Ishikawa (cell line): ENCODE results near the gene ALKBH5.

Source experiments
- CEBPB ChIP-seq: IDR thresholded peaks from 2 replicates; pipeline ENCODE4 v1.6.1; 2012
- CREB1 ChIP-seq: IDR thresholded peaks from 2 replicates; pipeline ENCODE4 v1.6.1; 2012; ENCODE audit warnings: low read depth
- EGR1 ChIP-seq: IDR thresholded peaks from 2 replicates; pipeline ENCODE4 v1.6.1; 2012
- EP300 ChIP-seq: IDR thresholded peaks from 2 replicates; pipeline ENCODE4 v1.6.1; 2012; ENCODE audit warnings: borderline replicate concordance
- FOXM1 ChIP-seq: IDR thresholded peaks from 2 replicates; pipeline ENCODE4 v1.6.1; 2012; ENCODE audit warnings: low read depth, borderline replicate concordance
- NFIC ChIP-seq: IDR thresholded peaks from 2 replicates; pipeline ENCODE4 v1.6.1; 2012
- RAD21 ChIP-seq: IDR thresholded peaks from 2 replicates; pipeline ENCODE4 v1.6.1; 2012; ENCODE audit warnings: low read depth
- TAF1 ChIP-seq: IDR thresholded peaks from 2 replicates; pipeline ENCODE4 v1.6.1; 2012; ENCODE audit warnings: low read depth, mild to moderate bottlenecking
- TCF12 ChIP-seq: IDR thresholded peaks from 2 replicates; pipeline ENCODE4 v1.6.1; 2012; ENCODE audit warnings: low read depth
- TEAD4 ChIP-seq: IDR thresholded peaks from 2 replicates; pipeline ENCODE4 v1.6.1; 2012
- YY1 ChIP-seq: IDR thresholded peaks from 2 replicates; pipeline ENCODE4 v1.6.1; 2012; ENCODE audit warnings: low read depth
- ZBTB7A ChIP-seq: IDR thresholded peaks from 2 replicates; pipeline ENCODE4 v1.6.1; 2012; ENCODE audit warnings: low read depth
- TF ChIP-seq, protein P1 (sequence below): IDR thresholded peaks from 2 replicates; pipeline ENCODE4 v1.6.1; 2012
- TF ChIP-seq, protein P2 (sequence below): IDR thresholded peaks from 2 replicates; pipeline ENCODE4 v1.6.1; 2012
- TF ChIP-seq, protein P3 (sequence below): IDR thresholded peaks from 2 replicates; pipeline ENCODE4 v1.6.1; 2012; ENCODE audit warnings: low read depth, mild to moderate bottlenecking

The ALKBH5 gene

GRCh38 chr17:18236494-18236893 lies 52.9 kb downstream of the ALKBH5 start:
- TF ChIP-seq TAF1 (no peak), YY1 (no peak)
- TF ChIP-seq, protein P1, sequence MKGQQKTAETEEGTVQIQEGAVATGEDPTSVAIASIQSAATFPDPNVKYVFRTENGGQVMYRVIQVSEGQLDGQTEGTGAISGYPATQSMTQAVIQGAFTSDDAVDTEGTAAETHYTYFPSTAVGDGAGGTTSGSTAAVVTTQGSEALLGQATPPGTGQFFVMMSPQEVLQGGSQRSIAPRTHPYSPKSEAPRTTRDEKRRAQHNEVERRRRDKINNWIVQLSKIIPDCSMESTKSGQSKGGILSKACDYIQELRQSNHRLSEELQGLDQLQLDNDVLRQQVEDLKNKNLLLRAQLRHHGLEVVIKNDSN, result no peak

DNA sequence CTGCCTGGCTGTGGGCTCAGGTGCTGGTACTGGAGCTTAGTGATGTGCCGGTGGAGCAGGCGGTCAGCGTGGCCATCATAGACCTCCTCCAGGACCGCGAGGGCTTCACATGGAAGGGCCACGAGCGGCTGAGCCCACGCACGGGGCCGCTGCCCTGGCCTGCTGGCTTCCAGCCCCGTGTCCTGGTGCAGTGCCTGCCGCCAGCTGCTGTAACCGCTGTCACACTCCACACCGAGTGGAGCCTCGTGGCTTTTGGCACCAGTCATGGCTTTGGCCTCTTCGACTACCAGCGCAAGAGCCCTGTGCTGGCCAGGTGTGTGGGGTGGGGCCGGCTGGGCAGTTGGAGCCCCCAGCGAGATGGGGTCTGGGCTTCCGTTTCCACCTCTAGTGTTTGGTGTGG lies 53.8 kb downstream of the ALKBH5 start:
- TF ChIP-seq TCF12, result no peak
- no peak for TF ChIP-seq RAD21
- no peak for TF ChIP-seq TEAD4
- TF ChIP-seq CREB1, result no peak
- TF ChIP-seq YY1, result no peak
- TF ChIP-seq, protein P1, result no peak
- no peak for TF ChIP-seq CEBPB
- TF ChIP-seq FOXM1, result no peak
- no peak for TF ChIP-seq TAF1
- TF ChIP-seq EP300, result no peak
- TF ChIP-seq EGR1, result no peak

DNA sequence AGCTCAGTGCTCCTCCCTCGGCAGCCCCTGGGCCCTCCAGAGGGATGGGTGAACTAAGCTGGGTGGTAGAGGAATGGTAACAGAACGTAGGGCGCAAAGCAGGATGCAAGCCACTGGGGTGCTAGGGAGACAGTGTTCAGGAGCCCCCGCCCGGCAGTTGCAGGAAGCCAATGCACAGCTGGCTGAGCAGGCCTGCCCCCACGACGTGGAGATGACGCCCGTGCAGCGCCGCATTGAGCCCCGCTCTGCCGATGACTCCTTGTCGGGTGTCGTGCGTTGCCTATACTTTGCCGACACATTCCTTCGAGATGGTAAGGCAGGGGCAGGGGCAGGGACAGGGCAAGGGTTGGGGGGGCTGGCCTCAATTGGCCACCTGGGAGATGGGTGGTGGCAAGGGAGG lies 54.7 kb downstream of the ALKBH5 start:
- TF ChIP-seq, protein P2, sequence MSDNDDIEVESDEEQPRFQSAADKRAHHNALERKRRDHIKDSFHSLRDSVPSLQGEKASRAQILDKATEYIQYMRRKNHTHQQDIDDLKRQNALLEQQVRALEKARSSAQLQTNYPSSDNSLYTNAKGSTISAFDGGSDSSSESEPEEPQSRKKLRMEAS, result no peak
- TF ChIP-seq TEAD4, result no peak
- TF ChIP-seq YY1, result no peak
- TF ChIP-seq, protein P3, sequence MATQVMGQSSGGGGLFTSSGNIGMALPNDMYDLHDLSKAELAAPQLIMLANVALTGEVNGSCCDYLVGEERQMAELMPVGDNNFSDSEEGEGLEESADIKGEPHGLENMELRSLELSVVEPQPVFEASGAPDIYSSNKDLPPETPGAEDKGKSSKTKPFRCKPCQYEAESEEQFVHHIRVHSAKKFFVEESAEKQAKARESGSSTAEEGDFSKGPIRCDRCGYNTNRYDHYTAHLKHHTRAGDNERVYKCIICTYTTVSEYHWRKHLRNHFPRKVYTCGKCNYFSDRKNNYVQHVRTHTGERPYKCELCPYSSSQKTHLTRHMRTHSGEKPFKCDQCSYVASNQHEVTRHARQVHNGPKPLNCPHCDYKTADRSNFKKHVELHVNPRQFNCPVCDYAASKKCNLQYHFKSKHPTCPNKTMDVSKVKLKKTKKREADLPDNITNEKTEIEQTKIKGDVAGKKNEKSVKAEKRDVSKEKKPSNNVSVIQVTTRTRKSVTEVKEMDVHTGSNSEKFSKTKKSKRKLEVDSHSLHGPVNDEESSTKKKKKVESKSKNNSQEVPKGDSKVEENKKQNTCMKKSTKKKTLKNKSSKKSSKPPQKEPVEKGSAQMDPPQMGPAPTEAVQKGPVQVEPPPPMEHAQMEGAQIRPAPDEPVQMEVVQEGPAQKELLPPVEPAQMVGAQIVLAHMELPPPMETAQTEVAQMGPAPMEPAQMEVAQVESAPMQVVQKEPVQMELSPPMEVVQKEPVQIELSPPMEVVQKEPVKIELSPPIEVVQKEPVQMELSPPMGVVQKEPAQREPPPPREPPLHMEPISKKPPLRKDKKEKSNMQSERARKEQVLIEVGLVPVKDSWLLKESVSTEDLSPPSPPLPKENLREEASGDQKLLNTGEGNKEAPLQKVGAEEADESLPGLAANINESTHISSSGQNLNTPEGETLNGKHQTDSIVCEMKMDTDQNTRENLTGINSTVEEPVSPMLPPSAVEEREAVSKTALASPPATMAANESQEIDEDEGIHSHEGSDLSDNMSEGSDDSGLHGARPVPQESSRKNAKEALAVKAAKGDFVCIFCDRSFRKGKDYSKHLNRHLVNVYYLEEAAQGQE, result no peak
- TF ChIP-seq CREB1, result no peak
- no peak for TF ChIP-seq TAF1
- TF ChIP-seq CEBPB, result no peak
- no peak for TF ChIP-seq FOXM1
- TF ChIP-seq NFIC, result no peak
- no peak for TF ChIP-seq EP300
- TF ChIP-seq, protein P1, result no peak
- TF ChIP-seq ZBTB7A, result no peak
- TF ChIP-seq TCF12, result no peak
- TF ChIP-seq RAD21, result no peak
- no peak for TF ChIP-seq EGR1

GRCh38 chr17:18240449-18240848 lies 56.8 kb downstream of the ALKBH5 start:
- TF ChIP-seq YY1 (no peak), TCF12 (no peak), TEAD4 (no peak), ZBTB7A (no peak), CREB1 (no peak), RAD21 (no peak), NFIC (no peak), CEBPB (no peak), EP300 (no peak), FOXM1 (no peak)
- TF ChIP-seq, protein P1, result no peak
- TF ChIP-seq, protein P3, result no peak
- TF ChIP-seq, protein P2, result no peak

- TF ChIP-seq EP300 (no peak), ZBTB7A (no peak), EGR1 (no peak), TEAD4 (no peak), TCF12 (no peak), TAF1 (no peak), CREB1 (no peak), YY1 (no peak), FOXM1 (no peak), RAD21 (no peak), NFIC (no peak), CEBPB (no peak)
- TF ChIP-seq, protein P1, result no peak
- TF ChIP-seq, protein P2, result no peak
- TF ChIP-seq, protein P3, result no peak
Measured at GRCh38 chr17:18241229-18241871, 57.7 kb downstream of the ALKBH5 start.
